Lower leg skin (tissue), 3 donors: Measurements from ENCODE around the gene CCHCR1.
"Not testable (repeated sequence)": the region's sequence is repeated elsewhere in the genome, so short reads cannot be mapped to it uniquely, and the experiment has no call there.

Experiments used
- POLR2A ChIP-seq, 2 donors: fragments of 450-650 bp; IDR thresholded peaks; one replicate each; pipeline ENCODE4 v1.6.1; 2016 to 2017; ENCODE audit warnings: antibody characterized with exemption in 2 of 2, mild to moderate bottlenecking in 1 of 2, moderate library complexity in 1 of 2
- TF ChIP-seq, protein P1 (sequence below), 3 donors: fragments of 450-650 bp; IDR thresholded peaks; one replicate each; pipeline ENCODE4 v1.5.1; 2016; ENCODE audit warnings: antibody characterized with exemption in 3 of 3, mild to moderate bottlenecking in 3 of 3, moderate library complexity in 2 of 3

DNA sequence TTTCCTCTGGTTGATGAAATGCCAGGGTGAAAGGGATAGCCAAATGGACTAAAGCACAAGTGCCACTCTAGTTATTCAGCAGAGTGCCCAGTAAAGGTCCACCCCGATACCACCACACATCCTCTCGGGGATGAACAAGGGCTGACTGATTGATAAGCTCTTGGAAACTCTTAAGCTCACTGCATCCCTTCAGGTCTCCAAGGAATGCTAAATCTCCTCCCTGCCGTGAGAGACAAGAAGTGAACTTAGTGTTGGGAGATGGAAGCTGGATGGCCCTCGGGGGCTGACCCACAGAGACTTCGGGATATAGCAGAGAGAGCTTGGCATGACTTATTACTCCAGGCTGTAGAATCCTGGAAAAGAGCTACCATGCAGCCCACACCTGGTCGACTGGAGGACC lies 26.3 kb upstream of the CCHCR1 start:
- TF ChIP-seq, protein P1, sequence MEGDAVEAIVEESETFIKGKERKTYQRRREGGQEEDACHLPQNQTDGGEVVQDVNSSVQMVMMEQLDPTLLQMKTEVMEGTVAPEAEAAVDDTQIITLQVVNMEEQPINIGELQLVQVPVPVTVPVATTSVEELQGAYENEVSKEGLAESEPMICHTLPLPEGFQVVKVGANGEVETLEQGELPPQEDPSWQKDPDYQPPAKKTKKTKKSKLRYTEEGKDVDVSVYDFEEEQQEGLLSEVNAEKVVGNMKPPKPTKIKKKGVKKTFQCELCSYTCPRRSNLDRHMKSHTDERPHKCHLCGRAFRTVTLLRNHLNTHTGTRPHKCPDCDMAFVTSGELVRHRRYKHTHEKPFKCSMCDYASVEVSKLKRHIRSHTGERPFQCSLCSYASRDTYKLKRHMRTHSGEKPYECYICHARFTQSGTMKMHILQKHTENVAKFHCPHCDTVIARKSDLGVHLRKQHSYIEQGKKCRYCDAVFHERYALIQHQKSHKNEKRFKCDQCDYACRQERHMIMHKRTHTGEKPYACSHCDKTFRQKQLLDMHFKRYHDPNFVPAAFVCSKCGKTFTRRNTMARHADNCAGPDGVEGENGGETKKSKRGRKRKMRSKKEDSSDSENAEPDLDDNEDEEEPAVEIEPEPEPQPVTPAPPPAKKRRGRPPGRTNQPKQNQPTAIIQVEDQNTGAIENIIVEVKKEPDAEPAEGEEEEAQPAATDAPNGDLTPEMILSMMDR (IDR thresholded peaks at IDR 0.05) = not testable (repeated sequence)
- TF ChIP-seq POLR2A (IDR thresholded peaks at IDR 0.05) = not testable (repeated sequence)
